B cell (primary cell): ENCODE measurements around the gene EIF3CL. TPM values are rescaled to one million over a fixed set of nuclear protein-coding genes. Genes with fewer than 3 reads are reported as not detected.
"Not testable (repeated sequence)": the region's sequence is repeated elsewhere in the genome, so short reads cannot be mapped to it uniquely, and the experiment has no call there.

ENCODE experiments used
- ATAC-seq: fragments of 200-7000 bp; cut with Tn5 transposase; one replicate; pipeline ENCODE4 v1.10.0; 2021; ENCODE audit warnings: low read depth, mild to moderate bottlenecking, moderate number of reproducible peaks, moderate library complexity
- CTCF ChIA-PET: fragments of 350-600 bp; sonication (Branson Sonifier 250); formaldehyde crosslinking; loops from one replicate; lab custom pipeline; 2021; ENCODE audit warnings: antibody characterized with exemption, inconsistent platforms; lab: Charles Lee
- POLR2A ChIA-PET: fragments of 350-600 bp; sonication (Branson Sonifier 250); formaldehyde crosslinking; loops from one replicate; lab custom pipeline; 2021; ENCODE audit warnings: antibody characterized with exemption; lab: Charles Lee
- DNase-seq: peaks from one replicate; pipeline ENCODE4 v3.0.0; 2013
- H2AFZ ChIP-seq: 2 replicates; pipeline ENCODE4 v1.6.1; 2012; ENCODE audit warnings: mild to moderate bottlenecking, low read depth, low read length; ENCODE audit not compliant: insufficient read depth, poor library complexity, severe bottlenecking
- H3K27ac ChIP-seq, 2 donors: 1 replicate in 1 of 2; 2 replicates in 1 of 2; pipeline ENCODE4 v1.5.1; 2012 to 2013; ENCODE audit warnings: low read length in 2 of 2, mild to moderate bottlenecking in 2 of 2, moderate library complexity in 1 of 2
- H3K27me3 ChIP-seq, 4 experiments: fragments of 200-600 bp in 1 of 4; sonication (generic) in 1 of 4; replicated peaks in 1 of 4; 1 replicate in 2 of 4; 2 replicates in 2 of 4; pipeline versions ENCODE4 v1.6.1 to v1.7.0; 2013 to 2016; ENCODE audit warnings: low read length in 3 of 4, mild to moderate bottlenecking in 2 of 4, mixed read lengths in 1 of 4, moderate library complexity in 1 of 4; ENCODE audit not compliant: insufficient read depth in 4 of 4, control insufficient read depth in 3 of 4; ENCODE audit errors: control extremely low read depth in 1 of 4
- H3K36me3 ChIP-seq, 2 experiments: replicated peaks in 1 of 2; 1 replicate in 1 of 2; 2 replicates in 1 of 2; pipeline versions ENCODE4 v1.6.1 to v1.7.1; 2013; ENCODE audit warnings: low read length in 1 of 2; ENCODE audit not compliant: insufficient read depth in 2 of 2, control insufficient read depth in 1 of 2; ENCODE audit errors: control extremely low read depth in 1 of 2, extremely low read depth in 1 of 2
- H3K4me1 ChIP-seq, 2 donors: fragments of 200-600 bp in 1 of 2; sonication (generic) in 1 of 2; 1 replicate in 1 of 2; 2 replicates in 1 of 2; pipeline versions ENCODE4 v1.5.1 to v1.6.1; 2013 to 2017; ENCODE audit warnings: low read length in 2 of 2; ENCODE audit not compliant: control insufficient read depth in 2 of 2, insufficient read depth in 2 of 2
- H3K4me2 ChIP-seq: replicated peaks from 2 replicates; pipeline ENCODE3; 2012; ENCODE audit warnings: mild to moderate bottlenecking, low read depth, low read length; ENCODE audit not compliant: poor library complexity, severe bottlenecking
- H3K4me3 ChIP-seq, 5 experiments: fragments of 200-600 bp in 1 of 5; sonication (generic) in 1 of 5; 1 replicate in 3 of 5; 2 replicates in 2 of 5; pipeline versions ENCODE4 v1.5.1 to v1.7.0; 2011 to 2016; ENCODE audit warnings: low read length in 4 of 5, mild to moderate bottlenecking in 4 of 5, low read depth in 2 of 5, control low read depth in 1 of 5, moderate library complexity in 1 of 5; ENCODE audit not compliant: insufficient read depth in 1 of 5; ENCODE audit errors: control extremely low read depth in 1 of 5, extremely low read depth in 1 of 5
- H3K79me2 ChIP-seq: fragments of 200-600 bp; sonication (generic); one replicate; pipeline ENCODE4 v1.6.0; 2016; ENCODE audit warnings: low read length; ENCODE audit not compliant: control insufficient read depth, insufficient read depth
- H3K9ac ChIP-seq: fragments of 200-600 bp; sonication (generic); 2 replicates; pipeline ENCODE4 v1.6.1; 2017; ENCODE audit warnings: mild to moderate bottlenecking, low read length, moderate library complexity
- H3K9me3 ChIP-seq, 3 donors: one replicate each; pipeline versions ENCODE4 v1.6.1 to v1.7.1; 2013; ENCODE audit warnings: low read length in 2 of 3; ENCODE audit not compliant: control insufficient read depth in 2 of 3, insufficient read depth in 1 of 3; ENCODE audit errors: control extremely low read depth in 1 of 3
- H4K20me1 ChIP-seq: 2 replicates; pipeline ENCODE4 v1.6.0; 2012; ENCODE audit warnings: mild to moderate bottlenecking, low read length; ENCODE audit not compliant: insufficient read depth, control insufficient read depth, poor library complexity, severe bottlenecking
- H3K27ac Mint-ChIP-seq: one replicate; pipeline ENCODE4 v1.8.0; 2021; ENCODE audit warnings: mixed read lengths
- H3K27me3 Mint-ChIP-seq: one replicate; pipeline ENCODE4 v1.8.0; 2021; ENCODE audit warnings: mixed read lengths
- H3K4me1 Mint-ChIP-seq: one replicate; pipeline ENCODE4 v1.8.0; 2021; ENCODE audit warnings: mixed read lengths
- H3K4me3 Mint-ChIP-seq: one replicate; pipeline ENCODE4 v1.8.0; 2021; ENCODE audit warnings: mixed read lengths
- H3K9me3 Mint-ChIP-seq: one replicate; pipeline ENCODE4 v1.8.0; 2022; ENCODE audit warnings: mixed read lengths; ENCODE audit not compliant: insufficient read depth
- WGBS: methylation state at CpG from one replicate; pipeline ENCODE4 v1.1.5; 2013; ENCODE audit warnings: missing lambda C conversion rate; ENCODE audit not compliant: insufficient coverage; 5-methylcytosine and 5-hydroxymethylcytosine counted together
- intact Hi-C: fragments of 100-400 bp; cut with micrococcal nuclease; formaldehyde crosslinking; loops from one replicate; pipeline ENCODE4 v1.10.0; 2022
- polyA plus RNA-seq: library from polyadenylated mRNA; depleted of rRNA; stranded (reverse); fragments of >200 nt; gene quantifications from 2 replicates; pipeline ENCODE4 v1.2.3, GENCODE V29; 2012
- total RNA-seq, 2 donors: library from RNA; stranded (reverse); fragments of 120-200 nt in 1 of 2; gene quantifications; 1 replicate in 1 of 2; 2 replicates in 1 of 2; pipeline versions ENCODE4 v1.2.3 to v1.2.4, GENCODE V29; 2013 to 2022

Gene EIF3CL
- total and polyA plus RNA-seq, 2 donors (not counting 1 experiment from before 2014, with no cell fraction given): 77.9 to 90.2 TPM

- H3K4me3 Mint-ChIP-seq, H3K27ac Mint-ChIP-seq, H3K27me3 Mint-ChIP-seq, H3K9me3 Mint-ChIP-seq, intact Hi-C loops, POLR2A ChIA-PET, H3K4me2 ChIP-seq, H2AFZ ChIP-seq, ATAC-seq, H3K9ac ChIP-seq, CTCF ChIA-PET, H3K79me2 ChIP-seq, DNase-seq, H3K36me3 ChIP-seq, H3K27me3 ChIP-seq, H3K9me3 ChIP-seq, H4K20me1 ChIP-seq, H3K27ac ChIP-seq, H3K4me3 ChIP-seq, H3K4me1 Mint-ChIP-seq, H3K4me1 ChIP-seq: not testable (repeated sequence)
- WGBS: no CpG with 5 or more reads among the region's 6 CpGs
These were observed 35.3 kb upstream of the EIF3CL start for GRCh38 chr16:28438899-28439298.

GRCh38 chr16:28435340-28435739 lies 31.7 kb upstream of the EIF3CL start:
- H3K27me3 ChIP-seq, DNase-seq, H3K27ac ChIP-seq, H3K4me1 ChIP-seq, H3K4me3 Mint-ChIP-seq, H3K27me3 Mint-ChIP-seq, H4K20me1 ChIP-seq, ATAC-seq, H3K9ac ChIP-seq, intact Hi-C loops, CTCF ChIA-PET, H2AFZ ChIP-seq, POLR2A ChIA-PET, H3K27ac Mint-ChIP-seq, H3K4me3 ChIP-seq, H3K79me2 ChIP-seq, H3K9me3 ChIP-seq, H3K4me1 Mint-ChIP-seq, H3K9me3 Mint-ChIP-seq, H3K4me2 ChIP-seq, H3K36me3 ChIP-seq: not testable (repeated sequence)
- no CpG with 5 or more reads among the region's 29 CpGs for WGBS

GRCh38 chr16:28426060-28426680 lies 22.5 kb upstream of the EIF3CL start:
- H3K9me3 Mint-ChIP-seq, H3K4me2 ChIP-seq, POLR2A ChIA-PET, H3K27me3 Mint-ChIP-seq, H3K27ac ChIP-seq, H3K27me3 ChIP-seq, H3K4me3 Mint-ChIP-seq, H3K4me1 Mint-ChIP-seq, H2AFZ ChIP-seq, H3K4me3 ChIP-seq, DNase-seq, H3K36me3 ChIP-seq, H3K79me2 ChIP-seq, intact Hi-C loops, H3K9ac ChIP-seq, H3K27ac Mint-ChIP-seq, H3K9me3 ChIP-seq, H4K20me1 ChIP-seq, CTCF ChIA-PET, H3K4me1 ChIP-seq: not testable (repeated sequence)
- peak; percentile 96 for ATAC-seq
- no CpG with 5 or more reads among the region's 10 CpGs for WGBS

- POLR2A ChIA-PET, H3K9me3 ChIP-seq, H3K4me2 ChIP-seq, H3K27ac ChIP-seq, H4K20me1 ChIP-seq, H3K4me3 Mint-ChIP-seq, H2AFZ ChIP-seq, H3K27ac Mint-ChIP-seq, ATAC-seq, intact Hi-C loops, H3K4me1 ChIP-seq, H3K9me3 Mint-ChIP-seq, H3K4me3 ChIP-seq, H3K9ac ChIP-seq, CTCF ChIA-PET, H3K4me1 Mint-ChIP-seq, DNase-seq, H3K79me2 ChIP-seq, H3K27me3 Mint-ChIP-seq, H3K36me3 ChIP-seq, H3K27me3 ChIP-seq: not testable (repeated sequence)
- WGBS: no CpG with 5 or more reads among the region's 11 CpGs
These were observed 17.6 kb upstream of the EIF3CL start for GRCh38 chr16:28421071-28421750.
